HTR-8/SVneo (cell line): Measurements from ENCODE around the gene ZC3H14.
"Not testable (repeated sequence)": the region's sequence is repeated elsewhere in the genome, so short reads cannot be mapped to it uniquely, and the experiment has no call there.

Experiments used
- DNase-seq: peaks from one replicate; pipeline ENCODE4 v3.0.0; 2011; ENCODE audit warnings: low spot score, mixed read lengths; ENCODE audit not compliant: insufficient read length
- FAIRE-seq: peaks from 2 replicates; lab custom pipeline; 2011; peaks lifted over from hg19 to GRCh38; lab: Jason Lieb, UNC

The ZC3H14 gene, protein sequence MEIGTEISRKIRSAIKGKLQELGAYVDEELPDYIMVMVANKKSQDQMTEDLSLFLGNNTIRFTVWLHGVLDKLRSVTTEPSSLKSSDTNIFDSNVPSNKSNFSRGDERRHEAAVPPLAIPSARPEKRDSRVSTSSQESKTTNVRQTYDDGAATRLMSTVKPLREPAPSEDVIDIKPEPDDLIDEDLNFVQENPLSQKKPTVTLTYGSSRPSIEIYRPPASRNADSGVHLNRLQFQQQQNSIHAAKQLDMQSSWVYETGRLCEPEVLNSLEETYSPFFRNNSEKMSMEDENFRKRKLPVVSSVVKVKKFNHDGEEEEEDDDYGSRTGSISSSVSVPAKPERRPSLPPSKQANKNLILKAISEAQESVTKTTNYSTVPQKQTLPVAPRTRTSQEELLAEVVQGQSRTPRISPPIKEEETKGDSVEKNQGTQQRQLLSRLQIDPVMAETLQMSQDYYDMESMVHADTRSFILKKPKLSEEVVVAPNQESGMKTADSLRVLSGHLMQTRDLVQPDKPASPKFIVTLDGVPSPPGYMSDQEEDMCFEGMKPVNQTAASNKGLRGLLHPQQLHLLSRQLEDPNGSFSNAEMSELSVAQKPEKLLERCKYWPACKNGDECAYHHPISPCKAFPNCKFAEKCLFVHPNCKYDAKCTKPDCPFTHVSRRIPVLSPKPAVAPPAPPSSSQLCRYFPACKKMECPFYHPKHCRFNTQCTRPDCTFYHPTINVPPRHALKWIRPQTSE

DNA sequence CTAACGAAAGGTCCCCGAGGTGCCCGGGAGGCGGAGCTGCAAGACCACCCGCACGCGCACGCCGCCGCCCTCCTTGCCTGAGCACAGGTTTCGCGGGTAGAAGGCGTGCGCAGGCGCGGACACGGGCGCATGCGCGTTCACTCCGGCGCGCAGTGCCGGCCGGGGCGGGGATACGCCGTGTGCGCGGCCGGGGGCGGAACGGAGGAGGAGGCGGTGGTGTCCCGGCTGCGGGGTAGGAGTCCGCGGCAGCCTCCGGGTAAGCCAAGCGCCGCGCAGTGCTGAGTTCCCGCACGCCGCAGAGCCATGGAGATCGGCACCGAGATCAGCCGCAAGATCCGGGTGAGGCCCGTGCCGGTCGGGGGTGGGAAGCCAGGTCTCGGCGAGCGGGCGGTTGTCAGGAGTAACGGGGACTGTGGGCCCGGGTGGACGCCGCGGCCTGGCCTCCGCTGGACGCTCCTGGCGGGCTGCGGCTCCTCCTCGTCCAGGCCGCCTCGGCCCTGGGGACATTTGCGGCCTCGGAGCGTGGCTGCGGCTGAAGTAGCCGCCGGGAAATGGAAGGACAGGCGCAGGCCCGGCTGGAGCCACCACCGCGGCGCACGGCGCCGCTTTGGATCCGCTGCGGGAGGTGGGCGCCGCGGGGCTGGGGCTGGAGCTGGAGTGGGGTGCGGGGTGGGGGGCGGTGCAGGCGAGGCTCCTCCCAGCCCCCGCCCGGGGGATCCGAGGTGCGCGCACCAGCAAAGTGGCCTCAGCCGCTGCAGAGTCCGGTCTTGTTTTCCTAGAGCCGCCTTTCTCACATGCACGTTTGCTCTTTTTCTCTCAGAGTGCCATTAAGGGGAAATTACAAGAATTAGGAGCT is at the start of gene ZC3H14:
Gene ZC3H14, plus strand, starts transcription at position 207 of the 856 bp plus-strand sequence. Its CDS starts 97 bp downstream, at position 304.
- DNase-seq, result peak; percentile 92
- peak; percentile 98 for FAIRE-seq

- FAIRE-seq, result no peak
- no peak for DNase-seq
These were observed 47.2 kb upstream of the ZC3H14 start for GRCh38 chr14:88515499-88516221.

DNA sequence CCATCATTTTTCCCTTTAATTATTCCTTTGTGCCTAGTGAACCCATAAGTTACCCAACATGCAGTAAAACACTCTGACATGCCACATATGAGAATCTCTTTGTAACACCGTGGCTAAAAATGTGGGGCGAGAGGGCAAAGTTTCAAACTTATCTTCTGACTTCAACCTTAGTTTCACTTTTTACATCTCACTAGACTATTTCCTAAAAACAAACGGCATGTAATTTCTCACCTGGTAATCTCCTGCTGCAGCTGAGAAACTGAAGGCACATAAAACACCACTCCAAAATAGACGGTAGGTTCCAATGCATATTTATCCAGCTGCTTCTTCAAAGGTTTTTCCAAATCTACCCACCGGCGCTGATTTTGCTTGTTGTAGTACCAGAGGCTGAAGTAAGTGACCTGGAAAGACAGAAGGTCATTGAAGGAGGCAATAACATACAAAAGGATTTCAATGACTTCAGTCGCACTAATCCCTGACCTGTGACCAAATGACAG is 45.9 kb upstream of the ZC3H14 start:
- DNase-seq (no peak), FAIRE-seq (no peak)

GRCh38 chr14:88518592-88519512 is 44.0 kb upstream of the ZC3H14 start:
- FAIRE-seq (no peak), DNase-seq (no peak)

DNA sequence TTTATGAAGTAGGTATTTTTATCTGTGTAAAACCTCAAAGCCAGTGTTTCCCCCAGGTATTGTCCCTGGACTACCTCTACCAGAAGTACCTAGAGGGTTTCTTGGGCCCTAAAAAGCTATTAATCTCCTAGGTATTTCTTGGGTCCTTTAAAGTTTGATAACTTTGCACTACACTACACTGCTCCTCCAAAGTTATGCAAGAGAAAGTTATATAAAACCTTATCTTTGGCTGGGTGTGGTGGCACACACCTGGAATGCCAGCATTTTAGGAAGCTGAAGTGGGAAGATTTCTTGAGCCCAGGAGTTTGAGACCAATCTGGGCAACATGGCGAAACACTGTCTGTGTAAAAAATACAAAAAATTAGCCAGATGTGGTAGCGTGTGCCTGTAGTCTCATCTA is 42.9 kb upstream of the ZC3H14 start:
- no peak for DNase-seq
- no peak for FAIRE-seq

DNA sequence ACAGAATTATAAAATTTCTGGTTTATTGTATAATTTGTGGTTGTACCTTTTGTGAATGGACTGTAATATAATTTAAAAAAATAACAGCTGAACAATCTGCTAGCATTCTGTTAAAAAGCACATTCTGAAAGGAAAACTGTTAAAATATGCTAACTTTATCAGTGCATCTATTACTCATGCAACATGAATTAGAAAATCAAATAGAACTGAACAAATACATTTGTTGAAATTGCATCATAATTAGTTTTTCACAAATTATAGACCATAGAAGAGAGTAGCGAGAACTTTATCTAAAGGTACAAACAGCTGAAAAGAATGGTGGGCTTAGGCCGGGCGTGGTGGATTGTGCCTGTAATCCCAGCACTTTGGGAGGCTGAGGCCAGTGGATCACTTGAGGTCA is 41.0 kb upstream of the ZC3H14 start:
- DNase-seq (no peak), FAIRE-seq (no peak)

GRCh38 chr14:88522393-88522792 is 40.4 kb upstream of the ZC3H14 start:
- DNase-seq (no peak), FAIRE-seq (no peak)

- not testable (repeated sequence) for FAIRE-seq, DNase-seq
These were observed 32.9 kb upstream of the ZC3H14 start for GRCh38 chr14:88529889-88530288.

DNA sequence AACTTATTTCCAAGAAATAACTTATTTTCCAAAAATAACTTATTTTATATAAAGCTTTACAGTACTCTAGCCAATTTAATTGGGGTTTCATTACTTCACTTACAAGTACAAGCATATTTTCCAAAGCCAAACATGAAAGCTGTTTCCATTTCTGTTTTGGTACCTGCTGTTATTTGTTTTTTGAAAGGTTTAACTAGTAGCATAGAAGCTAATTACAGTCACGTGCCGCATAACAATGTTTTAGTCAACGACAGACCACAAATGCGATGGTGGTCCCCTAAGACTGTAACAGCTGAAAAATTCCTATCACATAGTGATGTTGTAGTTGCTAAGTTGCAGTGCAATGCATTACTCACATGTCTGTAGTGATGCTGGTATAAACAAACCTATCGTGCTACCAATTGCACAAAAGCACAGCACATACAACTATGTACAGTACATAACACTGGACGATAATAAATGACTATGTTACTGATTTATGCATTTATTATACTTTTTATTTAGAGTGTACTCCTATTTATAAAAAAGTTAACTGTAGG is 29.7 kb upstream of the ZC3H14 start:
- DNase-seq (no peak), FAIRE-seq (no peak)

DNA sequence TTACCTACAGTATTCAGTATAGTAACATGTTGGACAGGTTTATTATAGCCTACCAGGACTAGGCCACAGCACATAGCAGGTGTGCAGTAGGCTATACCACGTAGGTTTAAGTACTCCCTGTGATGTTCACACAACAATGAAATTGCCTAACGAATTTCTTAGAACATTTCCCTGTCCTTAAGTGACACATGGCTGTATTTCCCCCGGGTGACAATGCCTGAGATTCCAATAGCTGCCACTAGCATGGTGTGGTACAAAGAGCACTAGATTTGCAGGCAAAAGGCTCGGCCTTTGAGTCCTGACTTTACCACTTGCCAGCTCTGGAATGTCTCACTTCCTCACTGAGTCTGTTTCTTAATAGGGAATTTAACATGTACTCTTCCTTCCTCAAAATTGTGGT is 27.7 kb upstream of the ZC3H14 start:
- DNase-seq, result no peak
- FAIRE-seq, result no peak

- no peak for FAIRE-seq
These were observed 27.0 kb upstream of the ZC3H14 start for GRCh38 chr14:88535813-88536212.

GRCh38 chr14:88541324-88541723 is 21.5 kb upstream of the ZC3H14 start:
- FAIRE-seq, result no peak
- no peak for DNase-seq

More at GRCh38 chr14:88535813-88536212, 27.0 kb upstream of the ZC3H14 start:
- no peak for DNase-seq

GRCh38 chr14:88542857-88543795 is 19.7 kb upstream of the ZC3H14 start:
- FAIRE-seq, result no peak

GRCh38 chr14:88545256-88545655 is 17.6 kb upstream of the ZC3H14 start:
- DNase-seq, result no peak
- no peak for FAIRE-seq

More at GRCh38 chr14:88542857-88543795, 19.7 kb upstream of the ZC3H14 start:
- no peak for DNase-seq

DNA sequence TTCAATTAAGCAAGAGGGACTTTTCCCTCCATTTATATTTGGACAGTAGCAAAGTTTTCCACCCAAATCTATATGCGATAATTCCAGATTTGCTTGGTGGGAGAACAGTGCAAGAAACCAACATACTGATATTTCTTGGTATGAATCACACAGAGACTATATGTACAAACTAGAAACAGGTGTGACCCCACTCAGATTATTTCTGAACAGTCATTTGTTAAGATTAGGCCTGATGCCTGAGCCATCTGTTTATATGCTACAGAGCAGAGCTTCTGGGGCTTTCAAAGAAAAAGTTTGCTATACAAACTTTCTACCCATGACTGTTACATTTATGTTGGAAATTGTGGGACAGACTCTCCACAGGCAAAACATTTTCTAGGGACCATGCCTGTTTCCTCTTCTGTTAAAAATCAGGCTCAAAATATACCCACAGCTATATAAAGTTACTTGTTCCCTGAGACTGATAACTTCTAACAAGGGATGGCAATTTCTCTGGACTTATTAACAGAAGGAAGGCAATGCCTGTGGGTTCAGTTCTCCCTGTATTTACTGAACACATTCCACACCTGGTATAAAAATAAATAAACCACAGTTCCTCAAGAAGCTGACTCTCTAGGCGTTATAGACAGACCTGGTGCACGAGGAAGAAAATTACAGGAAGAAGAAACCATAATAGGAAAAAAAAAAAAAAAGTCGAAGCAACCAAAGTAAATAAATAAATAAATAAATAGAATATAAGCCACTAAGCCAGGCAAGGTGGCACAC is 16.0 kb upstream of the ZC3H14 start:
- FAIRE-seq, result no peak
- DNase-seq, result no peak

DNA sequence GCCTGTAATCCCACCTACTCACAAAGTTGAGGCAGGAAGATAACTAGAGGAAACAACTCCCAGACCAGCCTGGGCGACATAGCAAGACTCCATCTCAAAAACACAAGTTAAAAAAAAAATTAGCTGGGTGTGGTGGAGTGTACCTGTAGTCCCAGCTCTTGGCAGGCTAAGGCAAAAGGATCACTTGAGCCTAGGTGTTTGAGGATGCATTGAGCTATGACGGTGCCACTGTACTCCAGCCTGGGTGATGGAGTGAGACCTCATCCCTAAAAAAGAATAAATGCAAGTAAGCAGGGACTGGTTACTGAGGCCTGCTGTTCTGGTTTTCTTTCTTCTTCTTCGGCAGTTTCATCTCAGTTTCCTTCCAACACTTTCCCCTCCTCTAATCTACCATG is 15.5 kb upstream of the ZC3H14 start:
- DNase-seq (no peak), FAIRE-seq (no peak)

DNA sequence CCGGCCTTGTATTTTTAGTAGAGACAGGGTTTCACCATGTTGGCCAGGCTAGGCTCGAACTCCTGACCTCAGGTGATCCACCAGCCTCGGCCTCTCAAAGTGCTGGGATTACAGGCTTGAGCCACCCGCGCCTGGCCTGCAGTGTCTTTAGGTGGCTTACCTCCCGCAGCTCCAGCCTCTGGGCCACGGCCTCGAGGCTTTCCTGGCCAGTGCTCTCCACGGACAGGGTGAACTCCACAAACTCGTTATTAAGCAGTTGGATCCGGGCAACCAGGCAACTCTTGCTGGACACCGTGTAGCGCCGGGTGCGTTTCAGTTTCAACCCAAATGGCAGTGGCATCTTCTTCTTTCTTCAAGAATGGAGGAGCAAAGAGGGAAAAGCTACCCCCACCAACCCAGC is 12.8 kb upstream of the ZC3H14 start:
- DNase-seq, result no peak
- no peak for FAIRE-seq
